GM19438 (cell line): ENCODE results near the gene TENT4A.
"Not testable (repeated sequence)": the region's sequence is repeated elsewhere in the genome, so short reads cannot be mapped to it uniquely, and the experiment has no call there.

Experiments
- ATAC-seq: cut with Tn5 transposase; IDR thresholded peaks from one replicate; pipeline ENCODE4 v1.9.1; 2021; ENCODE audit warnings: low read depth; ENCODE audit not compliant: unreplicated experiment

TENT4A gene

DNA sequence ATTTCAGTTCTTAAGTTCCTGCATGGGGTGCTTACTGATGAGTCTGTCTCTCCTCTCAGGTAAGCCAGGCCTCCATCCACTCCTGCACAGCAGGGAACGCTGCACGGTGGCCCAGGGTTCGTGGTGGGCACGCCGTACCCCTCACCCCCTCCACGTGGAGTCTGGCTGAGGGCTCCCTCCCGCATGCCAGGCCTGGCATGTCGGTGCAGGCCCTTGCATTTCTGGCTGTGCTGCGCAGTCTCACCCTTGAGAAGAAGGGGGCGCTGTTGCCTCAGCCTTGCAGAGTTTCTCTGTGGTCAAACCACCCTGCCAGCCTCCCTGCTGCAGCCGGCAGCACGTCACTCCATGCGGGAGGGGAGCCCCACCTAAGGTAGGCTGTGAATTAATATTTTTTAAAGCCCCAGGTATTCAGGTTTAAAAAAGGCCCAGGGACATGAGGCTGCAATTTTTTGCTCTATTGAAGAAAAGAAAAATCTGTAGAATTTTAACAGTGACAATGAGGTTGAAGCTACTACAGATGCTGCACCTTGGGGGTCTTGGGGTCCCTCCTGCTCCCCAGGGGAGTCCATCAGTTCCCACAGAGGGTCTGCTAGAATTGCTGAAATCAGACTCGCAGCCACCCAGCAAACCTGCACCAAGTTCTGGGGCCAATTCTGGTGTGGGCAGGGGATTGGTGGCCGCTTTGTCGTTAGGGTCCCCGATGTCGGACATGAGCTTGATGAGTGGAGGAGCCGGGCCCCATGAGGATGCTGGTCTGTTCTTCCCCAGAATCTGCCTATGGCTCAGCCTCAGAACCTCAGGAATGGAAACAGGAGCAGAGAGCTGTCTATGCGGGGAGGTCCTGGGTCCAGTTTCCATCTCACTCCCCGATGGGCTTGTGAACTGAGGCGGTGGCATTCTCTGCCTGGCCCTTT lies 52.6 kb downstream of the TENT4A start:
- peak; percentile 68 for ATAC-seq

DNA sequence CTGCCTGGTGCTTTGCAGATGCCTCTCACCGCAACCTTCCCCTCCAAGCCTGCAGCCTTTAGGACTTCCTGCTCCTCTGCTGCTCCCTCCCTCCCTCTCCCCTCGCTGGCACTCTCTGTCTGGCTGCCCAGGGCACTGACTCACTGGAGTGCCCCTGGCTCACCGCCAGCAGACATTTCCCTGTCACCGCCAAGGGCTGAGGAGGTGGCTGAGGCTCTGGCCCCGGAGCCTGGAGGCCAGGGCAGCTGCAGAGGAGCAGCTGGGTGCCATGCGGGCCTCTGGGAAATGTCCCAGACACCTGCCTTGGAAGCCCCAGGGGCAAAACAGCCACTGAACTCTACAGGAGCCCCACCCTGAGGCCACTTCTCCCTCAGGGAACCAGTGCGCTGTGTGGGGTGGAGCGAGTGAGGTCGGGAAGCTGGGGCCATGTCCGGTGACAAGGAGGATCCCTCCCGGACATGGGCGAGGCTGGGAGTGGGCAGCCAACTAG lies 53.4 kb downstream of the TENT4A start:
- no peak for ATAC-seq

DNA sequence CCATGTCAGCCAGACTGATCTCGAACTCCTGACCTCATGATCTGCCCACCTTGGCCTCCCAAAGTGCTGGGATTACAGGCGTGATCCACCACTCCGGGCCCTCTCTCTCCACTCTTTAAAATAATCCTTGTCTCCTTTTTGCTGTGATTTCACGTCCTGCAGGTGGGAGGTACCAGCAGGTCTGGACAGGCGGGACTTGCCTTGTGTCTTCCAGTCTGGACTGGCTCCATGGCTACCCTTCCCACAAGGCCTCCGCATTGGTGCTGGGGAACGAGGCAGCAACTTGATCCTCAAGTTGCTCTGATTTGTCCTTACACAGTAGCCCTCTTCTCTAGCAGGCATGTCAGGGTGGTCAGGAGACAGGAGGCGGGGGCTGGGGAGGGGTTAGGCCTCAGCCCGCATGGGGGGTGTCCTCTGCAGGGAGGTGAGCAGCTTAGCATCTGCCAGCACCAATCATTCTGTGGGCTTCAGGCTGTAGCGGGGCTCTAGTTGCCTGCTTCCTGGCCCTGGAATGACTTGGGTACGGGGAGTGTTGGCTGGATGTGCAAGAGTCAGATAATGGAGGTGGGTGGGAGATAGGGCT lies 54.3 kb downstream of the TENT4A start:
- no peak for ATAC-seq

DNA sequence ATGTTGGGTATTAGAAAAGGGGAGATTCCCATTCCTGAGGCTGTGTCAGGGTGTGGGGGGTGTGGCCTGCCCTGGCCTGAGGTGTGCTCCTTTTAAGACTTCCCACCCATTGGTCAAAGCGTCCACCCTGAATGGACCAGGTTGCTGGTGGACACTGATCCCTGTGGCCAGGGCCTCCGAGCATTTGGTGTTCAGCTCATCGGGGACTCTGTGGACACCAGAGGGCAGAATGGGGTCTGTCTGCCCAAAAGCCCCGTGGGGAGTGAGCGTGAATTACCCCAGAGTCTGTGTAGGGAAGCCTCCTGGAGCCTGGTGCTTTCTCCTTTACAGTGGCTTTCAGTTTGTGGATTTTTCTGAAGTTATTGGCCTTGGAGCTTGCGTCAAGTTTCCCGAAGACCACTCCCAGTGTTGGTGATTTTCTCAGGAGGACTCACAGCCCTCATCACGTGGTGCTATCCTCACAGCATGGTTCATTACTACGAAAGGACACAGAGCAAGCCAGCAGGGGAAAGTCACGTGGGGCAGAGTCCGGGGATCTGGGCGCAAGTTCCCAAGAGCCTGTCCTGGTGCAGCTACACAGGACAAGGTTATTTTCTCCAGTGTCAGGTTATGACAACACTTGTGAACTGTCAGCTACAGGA lies 55.5 kb downstream of the TENT4A start:
- ATAC-seq: no peak

DNA sequence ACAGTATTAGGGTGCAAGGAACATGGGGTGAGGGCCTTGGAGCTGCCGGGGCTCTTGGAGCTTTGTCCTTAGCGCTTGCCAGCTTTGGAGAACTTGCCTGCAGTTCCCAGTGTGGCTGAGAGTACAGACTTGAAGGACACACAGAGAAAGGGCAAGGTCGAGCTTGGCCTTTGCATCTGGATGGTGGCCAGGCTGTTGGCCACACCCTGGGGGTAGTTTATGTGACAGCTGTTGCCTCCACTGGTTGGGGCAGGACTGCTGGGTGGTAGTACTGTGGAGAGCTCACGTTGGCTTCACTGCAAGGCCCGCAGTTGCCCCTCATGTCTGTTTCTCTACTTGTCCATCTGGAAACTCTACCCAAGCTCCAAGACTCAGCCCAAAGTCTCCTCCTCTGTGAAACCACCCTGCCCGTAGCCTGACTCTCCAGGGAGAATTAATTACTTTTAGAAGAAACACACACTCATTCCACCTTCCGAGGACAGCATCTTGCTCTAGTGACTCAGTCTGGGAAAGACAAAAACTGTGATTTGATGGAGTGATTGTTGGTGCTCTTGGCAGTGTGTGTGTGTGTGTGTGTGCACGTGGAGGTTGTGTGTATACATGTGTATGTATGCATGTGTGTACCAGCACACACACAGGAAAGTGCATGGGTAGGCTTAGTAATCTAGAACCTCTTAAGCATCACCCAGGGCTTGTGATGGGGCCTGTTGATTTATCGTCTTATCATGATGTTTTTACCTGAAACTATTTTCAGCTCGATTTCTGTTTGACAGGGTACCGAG lies 57.8 kb downstream of the TENT4A start:
- ATAC-seq: no peak

DNA sequence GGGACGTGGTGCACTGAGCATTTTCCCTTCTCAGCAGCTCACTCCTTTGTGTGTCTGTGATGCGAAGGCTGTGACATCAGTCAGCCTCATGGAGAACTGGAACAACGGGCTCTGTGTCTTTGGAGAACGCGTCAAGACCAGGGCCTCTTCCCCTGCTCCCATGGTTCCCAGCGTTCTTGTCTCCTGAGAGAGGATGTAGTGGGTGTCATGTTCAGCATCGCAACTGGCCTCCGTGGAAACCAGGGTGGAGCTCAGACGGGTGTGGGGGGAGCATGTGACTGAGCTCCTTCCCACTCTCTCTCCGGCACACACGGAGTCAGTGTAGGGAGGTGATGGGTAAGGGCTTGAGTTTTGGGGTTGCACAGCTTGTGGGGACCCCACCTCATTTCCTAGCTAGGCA lies 59.7 kb downstream of the TENT4A start:
- ATAC-seq: no peak

DNA sequence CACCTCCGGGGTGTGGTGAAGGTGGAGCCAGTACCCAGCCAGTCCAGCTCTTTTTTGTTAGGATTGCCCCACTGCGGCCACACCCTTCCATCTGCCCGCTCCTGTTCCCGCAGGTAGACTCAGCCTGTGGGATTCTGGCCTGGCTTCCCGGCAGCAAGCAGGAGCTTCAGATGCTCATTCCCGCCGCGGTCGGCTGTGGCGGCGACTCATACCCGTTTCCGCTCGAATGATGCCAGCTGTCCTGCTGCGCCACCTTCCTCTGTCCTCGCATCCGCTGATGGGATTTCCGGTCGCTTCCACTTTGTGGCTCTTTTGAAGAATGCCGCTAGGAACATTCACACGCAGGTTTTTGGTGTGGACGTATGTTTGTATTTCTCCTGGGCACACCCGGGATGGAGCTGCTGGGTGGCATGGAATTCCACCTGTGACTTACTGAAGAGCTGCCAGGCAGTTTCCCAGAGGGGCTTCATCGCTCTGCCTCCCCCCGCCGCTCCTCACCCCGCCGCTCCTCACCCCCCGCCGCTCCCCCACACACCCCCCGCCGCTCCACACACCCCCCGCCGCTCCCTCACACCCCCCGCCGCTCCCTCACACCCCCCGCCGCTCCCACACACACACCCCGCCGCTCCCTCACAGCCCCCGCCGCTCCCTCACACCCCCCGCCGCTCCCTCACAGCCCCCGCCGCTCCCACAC lies 60.3 kb downstream of the TENT4A start:
- no peak for ATAC-seq

DNA sequence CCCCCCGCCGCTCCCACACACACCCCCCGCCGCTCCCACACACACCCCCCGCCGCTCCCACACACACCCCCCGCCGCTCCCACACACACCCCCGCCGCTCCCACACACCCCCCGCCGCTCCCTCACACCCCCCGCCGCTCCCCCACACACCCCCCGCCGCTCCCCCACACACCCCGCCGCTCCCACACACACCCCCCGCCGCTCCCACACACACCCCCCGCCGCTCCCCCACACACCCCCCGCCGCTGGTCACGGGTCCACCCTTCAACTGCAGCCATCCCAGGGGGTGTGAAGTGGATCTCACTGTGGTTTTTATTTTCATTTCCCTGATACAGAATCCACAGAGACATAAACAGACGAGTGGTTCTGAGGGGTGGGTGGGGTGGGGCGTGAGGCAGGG lies 61.0 kb downstream of the TENT4A start:
- not testable (repeated sequence) for ATAC-seq

DNA sequence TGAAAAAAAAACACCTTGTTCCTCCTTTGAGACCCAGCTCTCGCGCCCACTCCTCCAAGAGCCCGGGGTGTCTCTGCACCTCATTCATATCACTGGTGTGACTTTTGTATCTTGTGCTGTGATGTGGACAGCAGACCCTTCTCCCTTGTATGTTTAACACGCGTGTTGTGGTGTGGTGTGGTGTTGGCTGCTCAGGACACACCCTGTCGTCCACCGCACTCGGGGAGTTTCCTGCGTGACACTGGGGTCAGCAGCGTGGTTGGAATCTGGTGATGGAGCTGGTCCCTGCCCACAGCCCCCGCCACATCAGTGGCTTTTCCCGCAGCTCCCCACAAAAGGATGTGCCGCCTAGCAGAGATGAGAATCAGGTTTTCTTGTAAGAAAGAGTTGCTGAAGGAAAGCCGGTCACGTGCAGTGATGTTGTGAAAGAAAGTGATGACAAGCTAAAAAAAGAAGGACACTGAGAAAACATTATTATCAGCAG lies 61.5 kb downstream of the TENT4A start:
- ATAC-seq: no peak

DNA sequence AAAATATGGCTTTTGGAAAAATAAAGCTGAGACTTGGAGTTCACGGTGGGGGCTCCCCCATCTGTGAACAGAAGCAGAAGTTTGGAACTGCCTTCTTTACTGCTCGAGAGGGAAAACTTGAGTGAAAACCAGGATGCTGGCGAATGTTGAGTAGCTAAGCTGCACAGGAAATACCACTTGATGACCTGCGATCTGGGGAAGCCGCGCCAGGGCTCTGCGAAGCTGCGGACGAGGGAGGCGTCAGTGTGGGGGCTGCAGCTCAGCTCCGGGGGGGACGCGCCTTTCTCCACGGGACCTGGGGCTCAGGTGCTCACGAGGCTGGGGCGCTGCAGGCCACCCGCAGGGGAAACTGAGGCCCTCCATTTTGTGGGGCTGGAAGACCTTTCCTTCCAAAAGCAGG lies 62.3 kb downstream of the TENT4A start:
- no peak for ATAC-seq

DNA sequence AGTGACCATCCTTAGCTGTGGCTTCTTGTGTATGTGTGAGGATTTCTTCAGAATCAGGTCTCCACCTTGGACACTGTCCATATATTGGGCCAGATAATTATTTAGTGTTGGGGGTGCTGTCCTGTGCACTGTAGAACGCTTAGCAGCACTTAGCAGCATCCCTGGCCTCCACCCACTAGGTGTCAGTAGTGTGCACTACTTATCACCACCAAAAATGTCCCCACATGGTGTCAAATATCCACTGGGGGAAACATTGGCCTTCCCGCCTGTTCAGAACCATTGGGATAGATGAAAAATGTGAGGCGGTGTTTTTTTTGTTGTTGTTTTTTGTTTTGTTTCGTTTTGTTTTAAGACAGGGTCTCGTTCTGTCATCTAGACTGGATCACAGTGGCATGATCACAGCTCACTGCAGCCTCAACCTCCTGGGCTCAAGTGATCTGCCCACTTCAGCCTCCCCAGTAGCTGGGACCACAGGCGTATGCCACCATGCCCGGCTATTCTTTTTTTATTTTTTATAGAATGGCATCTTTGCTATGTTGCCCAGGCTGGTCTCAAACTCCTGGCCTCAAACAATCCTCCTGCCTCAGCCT lies 67.7 kb downstream of the TENT4A start:
- no peak for ATAC-seq

DNA sequence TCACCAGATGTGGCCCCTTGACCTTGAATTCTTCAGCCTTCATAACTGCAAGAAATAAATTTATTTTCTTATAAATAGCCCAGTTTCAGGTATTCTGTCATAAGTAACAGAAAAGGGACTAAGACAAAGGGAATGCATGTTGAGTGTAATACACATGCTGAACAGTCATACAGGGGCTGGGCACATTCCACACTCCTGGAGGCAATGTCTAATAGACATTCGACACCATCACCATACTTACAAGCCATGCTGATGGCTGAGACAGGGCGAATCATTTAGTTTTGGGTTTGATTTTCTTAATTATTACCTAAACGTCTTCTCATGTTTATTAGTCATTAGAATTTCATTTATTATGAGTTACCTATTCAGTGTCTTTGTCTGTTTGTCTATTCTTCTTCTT lies 68.5 kb downstream of the TENT4A start:
- ATAC-seq: no peak

DNA sequence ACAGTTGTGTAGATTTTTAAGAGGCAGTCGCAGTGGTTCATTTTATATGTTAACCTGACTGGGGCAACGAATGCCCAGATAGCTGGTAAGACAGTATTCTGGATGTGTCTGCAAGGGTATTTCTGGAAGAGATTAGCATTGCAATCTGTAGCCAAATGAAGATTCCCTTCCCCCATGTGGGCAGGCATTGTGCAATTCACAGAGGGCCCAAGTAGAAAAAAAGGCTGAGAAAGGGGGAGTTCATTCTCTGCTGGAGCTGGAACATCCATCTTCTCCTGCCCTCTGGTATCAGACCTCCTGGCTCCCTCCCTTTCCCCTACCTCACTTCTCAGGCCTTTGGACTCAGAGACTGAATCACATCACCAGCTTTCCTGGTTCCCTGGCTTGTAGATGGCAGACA lies 70.6 kb downstream of the TENT4A start:
- no peak for ATAC-seq

DNA sequence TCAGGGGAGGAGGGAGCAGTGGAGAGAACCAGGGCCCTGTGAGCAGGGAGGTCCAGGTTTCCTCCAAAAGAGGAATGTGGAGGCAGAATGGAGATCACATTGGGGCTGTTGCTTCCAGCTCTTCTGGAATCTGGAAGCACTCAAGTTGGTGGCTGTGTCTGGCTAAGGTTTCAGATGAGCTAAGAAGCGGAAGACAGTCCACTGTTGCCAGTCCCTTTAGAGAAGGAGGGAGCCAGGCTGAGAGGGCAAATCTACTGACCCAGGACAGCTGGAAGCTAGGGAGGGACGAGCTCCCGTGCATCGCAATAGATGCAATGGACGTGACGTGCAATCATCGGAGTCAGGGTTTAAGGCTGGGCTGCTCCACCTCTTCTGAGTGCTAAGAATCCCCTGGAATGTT lies 71.2 kb downstream of the TENT4A start:
- ATAC-seq: no peak

DNA sequence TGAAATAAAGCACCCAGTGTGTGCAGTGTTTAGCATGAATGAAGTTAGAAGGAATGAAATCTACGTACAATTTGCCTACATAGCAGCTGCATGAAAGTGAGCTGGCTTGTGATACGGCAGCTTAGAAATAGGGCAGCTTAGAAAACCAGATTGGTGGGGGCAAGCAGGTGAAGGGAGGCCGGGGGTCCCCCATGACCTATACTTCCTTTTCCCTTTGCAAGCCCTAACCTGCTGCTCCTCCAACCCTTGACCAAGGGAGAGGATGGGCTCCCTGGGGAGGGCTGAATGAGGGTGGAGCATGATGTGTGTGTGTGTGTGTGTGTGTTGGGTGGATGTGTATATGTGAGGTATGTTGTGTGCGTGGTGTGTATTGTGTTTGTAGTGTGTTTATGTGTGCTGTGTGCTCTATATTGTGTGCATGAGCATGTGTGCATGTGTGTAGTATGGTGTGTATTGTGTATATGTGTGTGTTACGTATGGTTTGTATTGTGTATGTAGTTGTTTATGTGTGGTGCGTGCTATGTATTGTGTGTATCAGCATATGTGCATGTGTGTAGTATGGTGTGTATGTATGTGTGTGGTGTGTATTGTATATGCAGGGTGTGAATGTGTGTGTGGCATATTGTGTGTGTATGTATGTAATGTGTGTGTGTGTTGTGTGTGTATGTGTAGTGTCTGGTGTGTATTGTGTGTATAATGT lies 72.1 kb downstream of the TENT4A start:
- ATAC-seq: no peak

DNA sequence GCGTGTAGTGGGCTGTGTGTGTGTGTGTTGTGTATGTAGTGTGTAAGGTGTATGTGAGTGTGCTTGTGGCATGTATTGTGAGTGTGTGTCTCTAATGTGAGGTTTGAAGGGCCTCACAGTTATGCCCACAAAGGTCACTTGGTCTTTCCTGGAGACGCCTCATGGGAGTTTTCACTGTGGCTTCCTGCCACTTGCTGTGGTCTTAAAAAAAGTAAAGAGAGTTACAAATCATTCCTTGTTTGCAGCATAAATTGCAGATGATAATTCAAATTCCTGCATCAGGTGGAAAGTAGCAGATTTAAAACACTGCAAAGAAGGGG lies 72.6 kb downstream of the TENT4A start:
- ATAC-seq: no peak

DNA sequence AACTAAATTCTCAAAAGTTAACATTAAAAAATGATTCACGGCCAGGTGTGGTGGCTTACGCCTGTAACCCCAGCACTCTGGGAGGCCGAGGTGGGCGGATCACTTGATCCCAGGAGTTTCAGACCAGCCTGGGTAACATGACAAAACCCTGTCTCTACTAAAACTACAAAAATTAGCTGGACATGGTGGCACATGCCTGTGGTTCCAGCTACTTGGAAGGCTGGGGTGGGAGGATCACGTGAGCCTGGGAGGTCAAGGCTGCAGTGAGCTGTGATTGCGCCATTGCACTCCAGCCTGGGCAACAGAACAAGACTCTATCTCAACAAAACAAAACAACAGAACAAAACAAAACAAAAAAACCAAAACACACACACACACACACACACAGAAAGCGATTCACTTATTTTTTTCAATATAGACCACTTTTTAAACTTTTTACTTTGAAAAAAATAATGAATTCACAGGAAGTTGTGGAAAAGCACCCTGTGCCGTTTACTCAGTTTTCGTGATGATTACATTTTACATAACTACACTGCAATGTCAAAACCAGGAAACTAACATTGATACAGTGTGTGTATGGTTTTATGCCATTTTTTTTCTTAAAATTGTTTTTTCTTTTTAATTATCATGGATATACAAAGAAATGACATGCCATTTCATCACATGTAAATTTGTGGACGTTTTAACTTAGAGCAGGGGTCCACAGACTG lies 73.7 kb downstream of the TENT4A start:
- ATAC-seq: no peak

DNA sequence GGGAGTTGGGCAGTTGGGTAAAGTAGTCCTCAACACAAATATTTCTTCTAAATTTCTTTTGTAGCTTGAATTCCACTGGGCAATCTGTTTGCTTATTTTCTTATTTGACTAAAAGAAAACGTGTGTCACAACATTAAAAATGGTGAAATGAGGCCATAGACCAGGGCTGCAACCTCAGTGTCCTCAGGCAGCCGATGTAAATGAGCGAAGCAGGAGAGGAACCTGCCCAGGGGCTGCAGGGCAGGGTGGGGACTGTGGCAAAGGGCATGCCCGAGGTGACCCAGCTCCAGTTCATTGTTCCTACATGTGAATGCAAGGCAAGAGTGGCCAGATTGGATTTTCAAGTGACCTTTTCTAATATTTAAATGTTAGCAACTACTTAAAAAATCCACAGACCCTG lies 74.7 kb downstream of the TENT4A start:
- no peak for ATAC-seq

DNA sequence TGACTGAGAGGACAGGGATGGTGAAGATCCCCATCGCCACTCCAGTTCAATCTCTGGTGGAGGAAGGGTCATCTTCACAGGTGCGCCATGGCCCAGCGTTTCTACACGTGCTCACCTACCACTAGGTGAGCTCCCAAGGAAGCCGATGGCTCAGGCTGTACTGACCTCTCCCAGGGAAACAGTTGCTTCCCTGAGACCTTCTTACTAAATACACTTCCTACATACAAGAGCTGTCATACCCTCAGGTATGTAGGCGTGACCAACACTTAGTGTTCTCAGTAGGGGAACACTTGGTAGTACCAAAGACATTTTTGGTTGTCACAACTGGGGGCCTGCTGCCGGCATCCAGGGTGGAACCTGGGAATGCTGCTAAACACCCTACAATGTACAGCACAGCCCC lies 75.2 kb downstream of the TENT4A start:
- no peak for ATAC-seq
